GM12872 (cell line): Measurements from ENCODE around the gene ICA1L.

Experiments used
- CTCF ChIP-seq: IDR thresholded peaks from 3 replicates; pipeline ENCODE4 v1.5.1; 2011; ENCODE audit warnings: low read depth, mild to moderate bottlenecking, low read length, moderate library complexity; ENCODE audit not compliant: insufficient read depth

The ICA1L gene

GRCh38 chr2:202765436-202765835 is 106.1 kb downstream of the ICA1L start:
- no peak for TF ChIP-seq CTCF

- no peak for TF ChIP-seq CTCF
Observed at GRCh38 chr2:202764991-202765390, 106.6 kb downstream of the ICA1L start.

- no peak for TF ChIP-seq CTCF
Observed at GRCh38 chr2:202763916-202764315, 107.7 kb downstream of the ICA1L start.

- no peak for TF ChIP-seq CTCF
Observed at GRCh38 chr2:202762556-202762955, 109.0 kb downstream of the ICA1L start.

- TF ChIP-seq CTCF: no peak
Observed at GRCh38 chr2:202760848-202761247, 110.7 kb downstream of the ICA1L start.

- TF ChIP-seq CTCF: no peak
Observed at GRCh38 chr2:202758604-202759003, 113.0 kb downstream of the ICA1L start.

GRCh38 chr2:202758128-202758527 is 113.4 kb downstream of the ICA1L start:
- no peak for TF ChIP-seq CTCF

- no peak for TF ChIP-seq CTCF
Observed at GRCh38 chr2:202757339-202757738, 114.2 kb downstream of the ICA1L start.
